GM19238 (cell line): ENCODE measurements around the gene RUNX2.
"Not testable (repeated sequence)": the region's sequence is repeated elsewhere in the genome, so short reads cannot be mapped to it uniquely, and the experiment has no call there.

Source experiments
- DNase-seq: peaks from one replicate; pipeline ENCODE4 v3.0.0; 2011; ENCODE audit warnings: low spot score; ENCODE audit not compliant: insufficient read length

Gene RUNX2

DNA sequence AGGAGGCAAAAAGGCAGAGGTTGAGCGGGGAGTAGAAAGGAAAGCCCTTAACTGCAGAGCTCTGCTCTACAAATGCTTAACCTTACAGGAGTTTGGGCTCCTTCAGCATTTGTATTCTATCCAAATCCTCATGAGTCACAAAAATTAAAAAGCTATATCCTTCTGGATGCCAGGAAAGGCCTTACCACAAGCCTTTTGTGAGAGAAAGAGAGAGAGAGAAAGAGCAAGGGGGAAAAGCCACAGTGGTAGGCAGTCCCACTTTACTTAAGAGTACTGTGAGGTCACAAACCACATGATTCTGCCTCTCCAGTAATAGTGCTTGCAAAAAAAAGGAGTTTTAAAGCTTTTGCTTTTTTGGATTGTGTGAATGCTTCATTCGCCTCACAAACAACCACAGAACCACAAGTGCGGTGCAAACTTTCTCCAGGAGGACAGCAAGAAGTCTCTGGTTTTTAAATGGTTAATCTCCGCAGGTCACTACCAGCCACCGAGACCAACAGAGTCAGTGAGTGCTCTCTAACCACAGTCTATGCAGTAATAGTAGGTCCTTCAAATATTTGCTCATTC is at the start of gene RUNX2:
Gene RUNX2 (plus strand): TSS at position 375 of the 567 bp plus-strand sequence. CDS start 397 bp downstream, outside the sequence.
- DNase-seq: no peak

DNA sequence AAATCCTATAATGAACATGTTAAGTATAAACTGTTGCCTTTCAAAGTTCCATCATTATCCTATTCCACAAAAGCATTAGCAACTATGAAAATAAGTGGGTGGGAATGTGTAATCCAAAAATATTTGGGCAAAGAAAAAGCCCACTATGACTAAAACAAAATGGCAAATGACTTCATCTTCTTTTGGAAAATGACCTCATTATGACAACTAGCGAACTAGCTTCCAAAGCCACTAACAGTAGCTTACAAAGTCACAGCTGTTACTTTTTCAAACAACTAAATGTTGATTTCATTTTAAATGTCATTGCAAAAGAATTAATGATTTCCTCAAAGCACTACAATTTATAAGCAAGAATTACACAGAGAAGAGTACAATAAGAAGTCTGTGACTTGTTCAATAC is 49.8 kb upstream of the RUNX2 start:
- DNase-seq: no peak

DNA sequence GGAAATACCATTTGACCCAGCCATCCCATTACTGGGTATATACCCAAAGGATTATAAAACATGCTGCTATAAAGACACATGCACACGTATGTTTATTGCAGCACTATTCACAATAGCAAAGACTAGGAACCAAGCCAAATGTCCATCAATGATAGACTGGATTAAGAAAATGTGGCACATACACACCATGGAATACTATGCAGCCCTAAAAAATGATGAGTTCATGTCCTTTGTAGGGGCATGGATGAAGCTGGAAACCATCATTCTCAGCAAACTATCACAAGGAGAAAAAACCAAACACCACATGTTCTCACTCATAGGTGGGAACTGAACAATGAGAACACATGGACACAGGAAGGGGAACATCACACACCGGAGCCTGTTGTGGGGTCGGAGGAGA is 41.4 kb upstream of the RUNX2 start:
- DNase-seq: not testable (repeated sequence)

DNA sequence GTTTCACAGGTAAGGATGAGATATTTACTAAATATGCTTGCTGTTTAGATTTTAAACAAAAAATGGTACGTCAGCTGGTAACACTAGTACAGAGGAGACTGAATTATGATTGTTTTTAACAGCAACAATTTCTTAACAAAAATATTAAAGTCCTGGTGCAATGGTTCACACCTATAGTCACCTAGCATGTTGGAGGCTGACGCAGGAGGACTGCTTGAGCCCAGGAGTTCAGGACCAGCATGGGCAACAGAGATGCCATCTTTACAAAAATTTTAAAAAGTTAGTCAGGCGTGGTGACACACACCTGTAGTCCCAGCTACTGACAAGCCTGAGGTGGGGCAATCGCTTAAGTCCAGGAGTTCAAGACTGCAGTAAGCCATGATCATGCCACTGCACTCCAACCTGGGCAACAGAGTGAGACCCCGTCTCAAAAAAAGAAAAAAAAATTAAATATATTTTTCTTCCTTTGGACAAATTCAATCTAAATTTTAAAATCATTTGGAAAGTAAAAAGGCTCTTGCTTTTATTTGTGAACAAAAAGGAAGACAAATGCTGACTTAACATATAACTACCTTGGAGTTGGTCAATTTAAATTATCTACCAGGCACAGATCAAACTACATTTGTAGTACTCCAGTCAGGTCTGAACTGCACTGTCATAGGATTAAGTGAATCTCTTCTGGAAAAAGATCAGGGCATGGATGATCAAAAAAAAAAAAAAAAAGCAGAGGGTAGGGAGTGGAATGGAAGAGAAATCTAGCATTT is 38.2 kb upstream of the RUNX2 start:
- no peak for DNase-seq

DNA sequence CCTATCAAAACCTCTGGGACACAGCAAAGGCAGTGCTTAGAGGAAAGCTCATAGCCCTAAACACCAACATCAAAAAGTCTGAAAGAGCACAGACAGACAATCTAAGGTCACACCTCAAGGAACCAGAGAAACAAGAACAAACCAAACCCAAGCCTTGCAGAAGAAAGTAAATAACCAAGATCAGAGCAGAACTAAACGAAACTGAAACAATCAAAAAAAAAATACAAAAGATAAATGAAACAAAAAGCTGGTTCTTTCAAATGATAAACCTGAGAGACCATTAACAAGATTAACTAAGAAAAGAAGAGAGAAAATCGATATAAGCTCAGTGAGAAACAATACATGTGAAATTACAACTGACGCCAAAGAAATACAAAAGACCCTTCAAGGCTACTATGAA is 34.8 kb upstream of the RUNX2 start:
- no peak for DNase-seq

DNA sequence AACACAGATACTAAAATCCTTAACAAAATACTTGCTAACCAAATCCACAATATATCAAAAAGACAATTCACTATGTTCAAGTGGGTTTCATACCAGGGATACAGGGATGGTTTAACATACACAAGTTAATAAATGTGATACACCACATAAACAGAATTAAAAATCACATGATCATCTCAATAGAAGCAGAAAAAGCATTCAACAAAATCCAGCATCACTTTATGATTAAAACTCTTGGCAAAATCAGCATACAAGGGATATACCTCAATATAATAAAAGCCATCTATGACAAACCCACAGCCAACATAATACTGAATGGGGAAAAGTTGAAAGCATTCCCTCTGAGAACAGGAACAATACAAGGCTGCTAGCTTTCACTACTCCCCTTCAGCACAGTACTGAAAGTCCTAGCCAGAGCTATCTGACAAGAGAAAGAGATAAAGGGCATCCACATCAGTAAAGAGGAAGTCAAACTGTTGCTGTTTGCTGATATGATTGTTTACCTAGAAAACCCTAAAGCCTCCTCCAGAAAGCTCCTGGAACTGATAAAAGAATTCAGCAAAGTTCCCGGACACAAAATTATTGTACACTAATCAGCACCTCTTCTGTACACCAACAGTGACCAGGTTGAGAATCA is 33.9 kb upstream of the RUNX2 start:
- DNase-seq: not testable (repeated sequence)

DNA sequence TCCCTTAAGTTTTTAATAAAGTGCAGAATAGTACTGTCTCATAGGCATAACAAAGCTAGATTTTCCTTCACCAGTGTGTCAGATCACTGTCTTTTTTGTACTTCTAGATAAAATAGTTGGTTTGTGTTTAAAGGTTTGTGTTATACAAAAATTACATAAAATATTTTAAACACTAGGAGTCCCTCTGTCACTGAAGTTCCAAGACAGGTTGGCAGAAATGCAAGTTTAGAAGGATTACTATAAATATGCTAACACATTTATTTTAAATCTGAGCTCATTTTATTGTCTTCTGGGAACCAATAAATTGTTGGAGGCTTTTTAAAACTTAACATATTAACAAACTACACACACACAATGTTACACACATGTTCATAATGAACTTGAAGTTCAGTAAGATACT is 30.8 kb upstream of the RUNX2 start:
- DNase-seq: no peak

DNA sequence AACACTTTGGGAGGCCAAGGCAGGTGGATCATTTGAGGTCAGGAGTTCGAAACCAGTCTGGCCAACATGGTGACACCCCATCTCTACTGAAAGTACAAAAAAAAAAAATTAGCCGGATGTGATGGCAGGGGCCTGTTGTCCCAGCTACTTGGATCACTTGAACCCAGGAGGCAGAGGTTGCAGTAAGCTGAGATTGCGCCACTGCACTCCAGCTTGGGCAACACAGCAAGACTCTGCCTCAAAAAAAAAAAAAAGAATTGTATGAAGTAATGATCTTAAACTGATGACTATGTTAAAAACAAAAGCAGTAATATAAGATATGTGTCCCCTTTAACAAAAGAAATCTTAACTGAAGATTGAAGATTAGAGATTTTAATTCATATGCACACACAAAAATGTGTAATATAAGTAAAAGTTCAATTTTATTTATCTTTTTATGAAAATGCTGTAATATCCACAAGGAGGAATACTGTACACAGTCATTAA is 29.0 kb upstream of the RUNX2 start:
- DNase-seq: no peak

DNA sequence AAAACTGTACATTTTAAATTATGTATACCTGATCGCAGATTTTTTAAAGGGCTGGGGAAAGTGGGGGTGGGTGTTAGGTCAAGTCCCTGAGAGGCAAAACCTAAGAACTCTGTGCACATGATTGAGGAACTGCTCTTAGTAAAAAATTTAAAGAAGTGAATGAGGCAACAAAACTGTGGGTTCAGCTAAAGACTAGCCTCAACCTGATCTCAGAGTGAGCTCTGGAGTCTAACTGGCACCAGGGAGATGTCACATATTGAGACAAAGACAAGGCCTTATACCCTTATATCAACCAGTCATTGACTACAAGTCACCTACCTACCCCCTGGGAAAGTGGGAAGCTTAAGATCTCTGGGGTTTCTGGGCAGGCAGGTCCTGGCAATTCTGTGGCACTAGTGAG is 27.4 kb upstream of the RUNX2 start:
- no peak for DNase-seq

DNA sequence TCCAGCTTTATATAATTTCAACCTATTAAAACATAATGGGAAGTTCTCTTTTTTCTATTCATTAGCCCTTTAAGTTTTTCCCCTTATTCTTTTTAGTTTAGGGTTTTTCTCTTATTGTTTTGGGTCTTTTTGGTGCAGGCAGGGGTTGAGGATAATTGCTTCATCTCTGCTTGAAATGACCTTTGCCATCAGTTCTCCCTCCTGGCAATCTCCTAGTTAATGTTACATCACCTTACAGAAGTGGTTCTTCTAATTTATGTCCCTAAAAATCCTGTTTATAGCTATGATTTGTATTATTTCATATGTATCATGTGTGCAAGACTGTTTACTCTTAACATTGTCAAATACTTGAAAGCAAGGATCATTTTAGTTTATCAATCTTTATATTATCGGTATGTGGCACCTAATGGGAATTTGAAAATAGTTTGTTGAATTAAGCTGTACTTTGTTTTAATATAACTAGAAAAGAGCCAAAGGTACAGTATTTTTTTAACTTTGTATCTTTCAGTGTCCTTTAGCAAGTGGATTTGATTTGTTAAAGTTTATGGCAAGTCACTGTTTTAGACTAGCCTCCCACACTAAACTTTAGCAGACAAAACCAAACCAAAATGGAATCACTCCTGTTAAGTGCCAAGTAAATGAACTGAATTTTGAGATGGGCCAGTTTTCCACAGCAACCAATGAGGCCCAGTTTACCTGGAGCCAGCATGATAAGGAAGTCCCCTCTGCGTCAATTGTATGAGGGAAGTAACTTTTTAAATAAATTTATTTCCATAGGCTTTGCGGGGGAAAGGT is 26.6 kb upstream of the RUNX2 start:
- no peak for DNase-seq

DNA sequence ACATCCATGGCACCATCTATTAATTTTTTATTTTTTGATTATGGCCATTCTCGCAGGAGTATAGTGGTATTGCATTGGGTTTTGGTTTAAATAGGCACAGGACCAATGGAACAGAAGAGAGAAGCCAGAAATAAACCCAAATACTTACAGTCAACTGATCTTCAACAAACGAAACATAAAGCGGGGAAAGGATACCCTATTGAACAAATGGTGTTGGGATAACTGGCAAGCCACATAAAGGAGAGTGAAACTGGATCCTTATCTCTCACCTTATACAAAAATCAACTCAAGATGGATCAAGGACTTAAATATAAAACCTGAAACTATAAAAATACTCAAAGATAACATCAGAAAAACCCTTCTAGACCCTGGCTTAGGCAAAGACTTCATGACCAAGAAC is 25.3 kb upstream of the RUNX2 start:
- no peak for DNase-seq

DNA sequence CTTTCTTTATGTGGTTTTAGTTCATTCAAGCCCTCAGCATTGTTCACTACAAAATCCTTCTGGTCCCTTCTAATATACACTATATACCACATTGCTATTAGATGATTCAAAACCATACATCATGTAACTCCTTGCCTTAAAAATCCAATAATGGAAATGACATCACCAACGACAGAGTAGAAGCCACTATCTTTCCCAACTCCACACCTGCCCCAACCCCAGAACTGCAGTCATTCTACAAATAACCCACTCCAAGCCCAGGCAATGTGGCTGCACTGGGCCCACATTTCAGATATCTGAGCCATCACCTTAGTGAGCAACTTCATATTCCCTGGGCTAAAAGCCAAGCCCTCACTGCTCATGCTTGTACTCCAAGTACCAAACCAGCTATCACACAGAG is 22.6 kb upstream of the RUNX2 start:
- DNase-seq: no peak

DNA sequence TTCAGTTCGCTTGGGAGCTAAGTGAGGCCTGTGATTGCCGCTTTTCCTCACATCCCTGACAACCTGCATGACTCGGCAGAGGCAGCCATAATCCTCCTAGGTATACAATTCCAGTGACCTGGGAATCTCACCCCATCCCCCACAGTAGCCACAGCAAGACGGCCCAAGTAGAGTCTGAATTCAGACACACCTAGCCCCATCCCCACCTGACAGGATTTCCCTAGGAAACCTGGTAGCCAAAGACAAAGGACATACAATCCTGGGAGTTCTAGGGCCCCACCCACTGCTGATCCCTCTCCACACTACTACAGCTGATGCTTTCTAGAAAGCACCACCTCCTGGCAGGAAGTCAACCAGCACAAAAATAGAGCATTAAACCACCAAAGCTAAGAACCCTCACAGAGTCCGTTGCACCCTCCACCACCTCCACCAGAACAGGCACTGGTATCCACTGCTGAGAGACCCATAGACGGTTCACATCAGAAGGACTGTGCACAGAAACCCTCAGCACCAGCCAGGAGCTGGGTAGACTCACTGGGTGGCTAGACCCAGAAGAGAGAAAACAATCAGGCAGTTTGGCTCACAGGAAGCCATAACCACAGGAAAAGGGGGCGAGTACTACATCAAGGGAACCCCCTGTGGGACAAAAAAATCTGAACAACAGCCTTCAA is 17.9 kb upstream of the RUNX2 start:
- DNase-seq: no peak

DNA sequence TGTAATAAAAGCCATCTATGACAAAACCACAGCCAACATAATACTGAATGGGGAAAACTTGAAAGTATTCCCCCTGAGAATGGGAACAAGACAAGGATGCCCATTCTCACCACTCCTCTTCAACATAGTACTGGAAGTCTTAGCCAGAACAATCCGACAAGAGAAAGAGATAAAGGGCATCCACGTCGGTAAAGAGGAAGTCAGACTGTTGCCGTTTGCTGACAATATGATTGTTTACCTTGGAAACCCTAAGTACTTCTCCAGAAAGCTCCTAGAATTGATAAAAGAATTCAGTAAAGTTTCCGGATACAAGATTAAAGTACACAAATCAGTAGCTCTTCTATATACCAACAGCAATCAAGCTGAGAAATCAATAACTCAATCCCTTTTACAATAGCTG is 14.0 kb upstream of the RUNX2 start:
- no peak for DNase-seq

DNA sequence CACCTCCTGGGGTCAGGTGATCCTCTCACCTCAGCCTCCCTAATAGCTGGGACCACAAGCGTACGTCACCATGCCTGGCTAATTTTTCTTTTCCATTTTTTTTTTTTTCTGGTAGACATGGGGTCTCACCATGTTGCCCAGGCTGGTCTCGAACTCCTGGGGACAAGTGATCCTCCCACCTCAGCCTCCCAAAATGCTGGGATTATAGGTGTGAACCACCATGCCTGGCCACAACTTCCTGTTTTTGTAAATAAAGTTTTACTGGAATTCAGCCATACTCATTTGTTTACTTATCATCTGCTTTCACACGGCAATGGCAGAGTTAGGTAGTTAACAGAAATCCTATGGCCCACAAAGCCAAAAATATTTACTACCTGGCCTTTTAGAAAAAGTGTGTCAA is 7.8 kb upstream of the RUNX2 start:
- no peak for DNase-seq

DNA sequence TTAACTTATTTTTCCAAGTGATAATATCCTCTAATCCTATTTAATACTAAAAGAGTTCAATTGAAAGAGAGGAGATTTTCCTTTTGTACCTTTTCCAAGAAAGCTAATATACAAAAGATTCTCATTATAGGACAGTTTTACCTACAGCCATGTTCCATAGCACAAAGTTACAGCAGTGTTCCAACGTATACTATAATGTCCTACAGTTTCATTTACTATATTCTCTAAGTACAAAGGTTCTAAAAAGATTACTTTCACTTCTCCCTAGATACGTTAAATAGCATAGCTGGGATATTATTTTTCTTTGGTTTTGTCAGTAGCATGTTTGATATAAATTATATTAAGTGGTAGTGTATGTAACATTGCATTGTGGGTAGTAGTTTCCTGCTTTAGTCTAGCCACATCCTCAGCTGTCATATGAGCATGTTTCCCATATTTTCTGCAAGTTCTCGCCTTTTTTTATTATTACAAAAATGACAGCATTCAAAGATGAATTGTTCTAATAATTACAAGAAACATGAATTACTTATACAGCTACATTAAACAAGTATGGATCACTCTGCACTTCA is 4.4 kb upstream of the RUNX2 start:
- DNase-seq: no peak

DNA sequence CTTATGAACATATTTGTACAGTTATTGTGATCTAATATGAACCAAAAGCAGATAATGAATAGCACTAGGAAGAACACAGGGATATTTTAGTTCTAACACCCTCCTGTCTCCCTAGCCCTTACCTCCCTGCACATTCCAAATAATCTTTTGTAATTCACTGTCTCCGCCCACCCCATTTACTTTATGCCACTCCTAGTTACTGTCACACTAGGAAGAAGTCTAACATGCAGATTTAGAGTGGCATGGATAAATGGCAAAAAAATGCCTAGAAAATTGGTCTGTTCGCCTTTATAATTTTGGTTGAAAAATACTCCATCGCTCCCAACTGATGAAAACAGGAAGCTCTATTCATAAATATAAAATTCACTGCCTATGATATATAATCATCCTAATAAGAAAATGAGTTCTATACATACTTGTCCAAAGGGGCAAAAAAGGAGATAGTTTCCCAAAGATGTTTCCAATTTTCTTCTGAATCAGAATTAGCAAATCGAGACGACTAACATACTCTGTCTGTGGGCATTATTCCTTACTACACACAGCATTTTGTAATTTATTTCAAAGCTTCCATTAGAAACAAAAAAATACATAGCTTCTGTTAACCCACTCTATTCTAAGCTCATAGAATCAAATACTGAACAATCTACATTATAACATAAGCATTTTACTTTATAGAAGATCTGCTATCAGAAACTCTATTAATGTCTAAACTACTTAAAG is 1.3 kb upstream of the RUNX2 start:
- DNase-seq: no peak

DNA sequence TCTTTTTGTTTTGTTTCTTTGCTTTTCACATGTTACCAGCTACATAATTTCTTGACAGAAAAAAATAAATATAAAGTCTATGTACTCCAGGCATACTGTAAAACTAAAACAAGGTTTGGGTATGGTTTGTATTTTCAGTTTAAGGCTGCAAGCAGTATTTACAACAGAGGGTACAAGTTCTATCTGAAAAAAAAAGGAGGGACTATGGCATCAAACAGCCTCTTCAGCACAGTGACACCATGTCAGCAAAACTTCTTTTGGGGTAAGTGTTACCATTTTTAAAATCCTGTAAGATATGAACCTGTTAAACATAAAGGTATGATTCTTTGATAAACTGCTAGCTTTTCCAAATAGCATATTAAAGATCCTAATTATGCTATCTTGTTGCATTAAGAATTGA is 393 bp downstream of the RUNX2 start:
- DNase-seq: no peak

DNA sequence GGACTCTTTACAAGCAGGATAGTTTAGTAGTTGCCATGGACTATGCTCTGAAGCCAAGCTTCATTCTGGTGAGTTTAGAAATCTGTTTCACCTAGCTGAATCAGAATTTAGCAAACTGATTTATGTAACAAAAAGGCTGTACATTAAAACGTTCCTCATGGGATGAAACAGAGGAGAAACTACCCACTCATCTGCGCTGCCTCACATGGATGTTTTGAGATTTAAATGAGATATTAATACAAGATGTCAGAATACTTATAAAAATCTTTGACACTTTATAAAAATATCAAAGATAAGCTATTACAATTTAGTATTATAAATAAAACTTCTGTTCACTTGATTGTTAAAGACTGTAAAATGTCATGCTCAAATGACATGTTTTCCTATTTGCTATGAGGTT is 16.8 kb downstream of the RUNX2 start:
- DNase-seq: no peak

DNA sequence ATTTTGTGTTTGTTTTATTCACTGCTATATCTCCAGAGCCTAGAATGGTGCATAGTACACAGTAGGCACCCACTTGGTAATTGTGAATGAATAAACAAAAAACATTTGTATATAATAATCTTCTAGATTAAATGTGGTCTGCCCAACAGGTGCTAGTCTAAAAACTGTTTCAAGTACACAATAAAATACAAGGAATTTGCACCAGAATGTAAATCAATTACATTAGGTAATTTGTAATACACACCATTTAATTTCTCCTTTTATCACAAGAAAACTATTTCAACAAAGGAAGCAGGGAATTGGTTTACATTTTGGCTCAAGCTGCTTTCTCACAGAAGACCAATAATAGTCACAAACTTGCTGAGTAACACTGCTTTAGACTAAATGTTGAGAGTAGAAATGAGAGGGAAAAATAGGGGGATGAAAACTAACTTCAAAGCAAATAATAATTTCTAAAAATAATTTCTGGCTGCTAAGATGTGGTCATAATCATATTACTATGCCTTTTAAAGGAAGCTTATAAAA is 22.1 kb downstream of the RUNX2 start:
- DNase-seq: no peak
